Mesodermal cell (in vitro differentiated cells): ENCODE data around the gene RTL10.

Experiments used
- H3K27ac ChIP-seq: 2 replicates; pipeline ENCODE4 v1.7.0; 2013; ENCODE audit warnings: mild to moderate bottlenecking, low read depth, low read length, moderate library complexity; ENCODE audit not compliant: severe bottlenecking
- H3K36me3 ChIP-seq: 2 replicates; pipeline ENCODE4 v1.7.1; 2013; ENCODE audit warnings: mild to moderate bottlenecking, low read length, moderate library complexity; ENCODE audit not compliant: control insufficient read depth, insufficient read depth
- H3K4me1 ChIP-seq: one replicate; pipeline ENCODE4 v1.7.1; 2013; ENCODE audit warnings: mild to moderate bottlenecking, low read length; ENCODE audit not compliant: insufficient read depth, control insufficient read depth, poor library complexity, severe bottlenecking
- H3K4me3 ChIP-seq: 2 replicates; pipeline ENCODE4 v1.7.0; 2013; ENCODE audit warnings: low read length, control low read depth, mild to moderate bottlenecking; ENCODE audit not compliant: insufficient read depth, poor library complexity, severe bottlenecking; ENCODE audit errors: extremely low read depth
- H3K9me3 ChIP-seq: 2 replicates; pipeline ENCODE4 v1.7.1; 2013; ENCODE audit warnings: mild to moderate bottlenecking, low read length, moderate library complexity; ENCODE audit not compliant: control insufficient read depth
- WGBS, 2 experiments: methylation state at CpG; one replicate each; pipeline ENCODE4 v1.1.5; 2013; ENCODE audit warnings: missing lambda C conversion rate in 2 of 2; ENCODE audit not compliant: insufficient coverage in 2 of 2; 5-methylcytosine and 5-hydroxymethylcytosine counted together

The RTL10 gene

GRCh38 chr22:19897726-19898125, 43.1 kb upstream of the RTL10 start:
- Histone ChIP-seq H3K4me3 (no peak overlapping the region), H3K9me3 (no peaks in the 10 kb centered on the region), H3K4me1 (peaks cover 21% of the 10 kb centered on the region), H3K27ac (no peak overlapping the region), H3K36me3 (no peaks in the 10 kb centered on the region)
- WGBS, 2 experiments: 92 to 93% methylated on average over 13 to 16 of the region's 16 CpGs

DNA sequence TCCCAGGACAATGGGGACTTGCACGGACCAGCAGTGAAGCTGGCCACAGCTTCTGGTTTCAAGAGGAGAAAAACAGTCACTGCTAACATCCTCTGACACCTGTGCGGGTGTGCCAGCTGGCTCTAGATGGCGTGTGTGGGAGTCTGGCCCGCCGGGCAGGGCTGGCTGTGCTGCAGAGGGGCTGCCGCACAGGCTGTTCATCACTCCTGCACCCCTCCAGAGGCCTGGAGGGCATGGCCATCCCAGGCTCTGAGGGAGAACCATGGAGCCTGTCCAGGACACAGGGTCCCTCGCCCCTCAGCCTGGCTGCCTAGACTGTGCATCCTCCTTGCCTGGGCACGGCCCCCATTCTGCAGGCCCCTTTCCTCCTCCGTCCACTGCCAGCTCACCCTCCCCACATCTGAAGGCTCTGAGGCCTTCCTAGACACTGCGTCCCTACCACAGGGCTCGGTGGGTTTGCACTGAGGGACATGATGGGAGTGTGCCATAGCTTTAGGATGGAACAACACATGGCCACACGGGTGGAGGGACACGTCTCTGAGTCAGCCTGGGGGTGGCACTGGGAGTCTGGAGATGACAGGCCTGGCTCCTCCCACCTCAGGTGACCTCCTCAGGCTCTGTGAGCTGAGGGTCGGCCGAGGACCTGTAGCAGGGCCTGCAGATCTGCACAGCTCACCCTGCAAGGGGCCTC, 42.1 kb upstream of the RTL10 start:
- no peaks in the 10 kb centered on the region for H3K9me3 ChIP-seq
- 93 to 94% methylated on average over 11 to 12 of the region's 15 CpGs for WGBS, 2 experiments
- no peak overlapping the region for H3K27ac ChIP-seq
- H3K4me3 ChIP-seq: no peak overlapping the region
- peaks cover 21% of the 10 kb centered on the region for H3K4me1 ChIP-seq
- H3K36me3 ChIP-seq: no peaks in the 10 kb centered on the region

DNA sequence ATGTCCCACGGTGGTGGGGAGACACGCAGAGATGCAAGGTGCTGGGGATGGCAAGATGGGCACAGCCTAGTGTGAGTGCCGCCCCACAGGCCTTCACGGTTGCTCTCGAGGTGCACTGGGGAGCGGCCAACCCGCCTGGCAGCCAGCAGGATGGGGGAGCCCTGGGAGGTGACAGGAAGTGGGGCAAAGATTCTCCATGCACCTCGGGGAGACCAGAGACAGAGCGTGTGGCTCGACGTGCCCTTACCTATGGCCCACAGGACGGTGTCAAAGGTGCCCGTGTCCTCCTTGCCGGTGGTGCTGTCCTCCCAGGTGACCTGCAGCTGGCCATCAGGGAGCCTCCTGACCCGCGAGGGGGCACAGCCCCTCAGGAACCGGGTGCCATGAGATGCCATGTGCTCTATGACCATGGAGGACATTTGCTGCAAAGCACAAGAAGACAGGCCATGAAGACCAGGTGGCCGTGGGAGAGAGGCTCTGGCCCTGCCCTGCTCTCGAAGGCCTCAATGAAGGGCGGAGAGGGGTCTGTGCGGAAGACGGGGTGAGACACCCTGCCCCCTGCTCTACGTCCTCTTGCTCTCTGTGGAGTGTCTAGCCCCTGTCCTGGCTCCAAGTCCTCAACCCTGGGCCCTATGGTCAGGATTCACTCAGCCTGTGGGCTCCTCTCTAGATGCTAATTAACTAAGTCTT, 40.6 kb upstream of the RTL10 start:
- Histone ChIP-seq H3K36me3 (no peaks in the 10 kb centered on the region), H3K27ac (no peak overlapping the region), H3K4me1 (peaks cover 28% of the 10 kb centered on the region), H3K9me3 (no peaks in the 10 kb centered on the region), H3K4me3 (no peak overlapping the region)
- 97% methylated on average over 21 to 23 of the region's 23 CpGs for WGBS, 2 experiments

GRCh38 chr22:19893363-19893762, 38.7 kb upstream of the RTL10 start:
- no peak overlapping the region for H3K27ac ChIP-seq
- no peaks in the 10 kb centered on the region for H3K36me3 ChIP-seq
- peaks cover 28% of the 10 kb centered on the region for H3K4me1 ChIP-seq
- H3K9me3 ChIP-seq: no peaks in the 10 kb centered on the region
- WGBS, 2 experiments: 95 to 97% methylated on average over 10 to 14 of the region's 15 CpGs
- no peak overlapping the region for H3K4me3 ChIP-seq

- no peaks in the 10 kb centered on the region for H3K9me3 ChIP-seq
- no peak overlapping the region for H3K27ac ChIP-seq
- H3K4me1 ChIP-seq: peaks cover 28% of the 10 kb centered on the region
- no peaks in the 10 kb centered on the region for H3K36me3 ChIP-seq
- 91% methylated on average over 11 to 13 of the region's 13 CpGs for WGBS, 2 experiments
- no peak overlapping the region for H3K4me3 ChIP-seq
These were observed 38.3 kb upstream of the RTL10 start for GRCh38 chr22:19892925-19893324.

GRCh38 chr22:19892257-19892879, 37.7 kb upstream of the RTL10 start:
- H3K36me3 ChIP-seq: no peaks in the 10 kb centered on the region
- peak overlapping the region; percentile 87 for H3K27ac ChIP-seq
- H3K4me3 ChIP-seq: no peak overlapping the region
- 73% methylated on average over 17 to 21 of the region's 24 CpGs for WGBS, 2 experiments
- no peaks in the 10 kb centered on the region for H3K9me3 ChIP-seq
- H3K4me1 ChIP-seq: peaks cover 28% of the 10 kb centered on the region

GRCh38 chr22:19891317-19892256, 36.9 kb upstream of the RTL10 start:
- 47 to 54% methylated on average over 26 to 30 of the region's 32 CpGs for WGBS, 2 experiments
- peaks cover 28% of the 10 kb centered on the region for H3K4me1 ChIP-seq
- H3K27ac ChIP-seq: peak overlapping the region; percentile 87
- H3K9me3 ChIP-seq: no peaks in the 10 kb centered on the region
- H3K4me3 ChIP-seq: no peak overlapping the region
- H3K36me3 ChIP-seq: no peaks in the 10 kb centered on the region

GRCh38 chr22:19890502-19891316, 36.0 kb upstream of the RTL10 start:
- Histone ChIP-seq H3K4me3 (no peak overlapping the region), H3K36me3 (no peaks in the 10 kb centered on the region), H3K4me1 (peaks cover 31% of the 10 kb centered on the region), H3K9me3 (no peaks in the 10 kb centered on the region), H3K27ac (peak overlapping the region; percentile 59)
- 82 to 91% methylated on average over 12 to 19 of the region's 20 CpGs for WGBS, 2 experiments

DNA sequence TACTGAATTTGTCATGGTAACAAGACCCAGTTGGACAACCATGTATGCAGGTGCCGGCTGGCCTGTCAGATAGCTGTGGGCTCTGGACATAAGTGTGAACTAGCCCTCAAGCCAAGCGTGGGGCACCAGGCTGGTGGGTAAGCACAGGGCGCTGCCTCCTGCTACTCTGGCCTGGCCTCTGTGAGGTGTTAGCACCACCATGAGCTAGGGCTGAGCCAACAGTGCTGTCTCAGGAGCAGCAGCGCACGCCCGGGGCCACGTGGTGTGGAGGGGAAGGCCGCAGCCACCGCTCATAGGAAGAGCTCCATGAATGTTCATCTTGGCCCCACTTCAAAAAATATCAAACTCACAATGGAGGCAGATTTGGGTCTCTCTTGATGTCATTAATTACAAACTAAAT, 35.3 kb upstream of the RTL10 start:
- Histone ChIP-seq H3K36me3 (no peaks in the 10 kb centered on the region), H3K9me3 (no peaks in the 10 kb centered on the region), H3K4me3 (no peak overlapping the region), H3K4me1 (peaks cover 37% of the 10 kb centered on the region), H3K27ac (no peak overlapping the region)
- 87 to 100% methylated on average over 3 to 9 of the region's 9 CpGs for WGBS, 2 experiments
